HG02623 (cell line): ENCODE results near the gene GP1BA.

ENCODE experiments used
- ATAC-seq: cut with Tn5 transposase; IDR thresholded peaks from one replicate; pipeline ENCODE4 v1.9.1; 2021; ENCODE audit warnings: moderate library complexity; ENCODE audit not compliant: unreplicated experiment

Gene GP1BA

GRCh38 chr17:4937553-4937952 lies 5.5 kb downstream of the GP1BA start:
- no peak for ATAC-seq

- ATAC-seq: no peak
These were observed 6.0 kb downstream of the GP1BA start for GRCh38 chr17:4938069-4938491.

GRCh38 chr17:4938688-4939545 lies 6.8 kb downstream of the GP1BA start:
- no peak for ATAC-seq

- ATAC-seq: peak; percentile 4
These were observed 7.4 kb downstream of the GP1BA start for GRCh38 chr17:4939546-4939795.

- ATAC-seq: peak; percentile 70
These were observed 7.9 kb downstream of the GP1BA start, which contains the start of the genes RNF167 and SLC25A11 for GRCh38 chr17:4939796-4940554. TSS of gene RNF167 (plus strand) at chr17:4940268. CDS start at chr17:4940910, 642 bp downstream. TSS of gene SLC25A11 (minus strand) at chr17:4940046. CDS start at chr17:4939910, 136 bp downstream.

- no peak for ATAC-seq
These were observed 8.7 kb downstream of the GP1BA start for GRCh38 chr17:4940555-4941318.

GRCh38 chr17:4941319-4941610 lies 9.2 kb downstream of the GP1BA start:
- no peak for ATAC-seq

GRCh38 chr17:4942760-4943508 lies 10.9 kb downstream of the GP1BA start:
- no peak for ATAC-seq

GRCh38 chr17:4944163-4944553 lies 12.1 kb downstream of the GP1BA start:
- no peak for ATAC-seq

- ATAC-seq: no peak
These were observed 12.6 kb downstream of the GP1BA start for GRCh38 chr17:4944554-4945175.

- ATAC-seq: no peak
These were observed 13.3 kb downstream of the GP1BA start for GRCh38 chr17:4945176-4945943.

- no peak for ATAC-seq
These were observed 13.8 kb downstream of the GP1BA start for GRCh38 chr17:4945944-4946280.

- ATAC-seq: no peak
These were observed 14.4 kb downstream of the GP1BA start for GRCh38 chr17:4946312-4946976.

- no peak for ATAC-seq
These were observed 14.9 kb downstream of the GP1BA start for GRCh38 chr17:4947010-4947410.

- ATAC-seq: no peak
These were observed 15.5 kb downstream of the GP1BA start for GRCh38 chr17:4947411-4948165.

GRCh38 chr17:4948166-4948930 lies 16.3 kb downstream of the GP1BA start, which contains the start of gene PFN1:
TSS of gene PFN1 (minus strand) at chr17:4948530. CDS start at chr17:4948394, 136 bp downstream.
- peak; percentile 17 for ATAC-seq

GRCh38 chr17:4948931-4949320 lies 16.8 kb downstream of the GP1BA start:
- peak; percentile 40 for ATAC-seq
